Endothelial cell of umbilical vein (primary cell): ENCODE results near the gene GAB2. TPM values are rescaled to one million over a fixed set of nuclear protein-coding genes. Genes with fewer than 3 reads are reported as not detected.

Experiments
- BruUV-seq: library from RNA; stranded (reverse); fragments of 400-500 nt; replicated peaks from 2 replicates; lab custom pipeline; 2021; lab: Mats Ljungman, UMichigan
- CTCF ChIA-PET: fragments of 300-600, 350-600 bp; sonication (Branson Sonifier 250); formaldehyde crosslinking; loops from one replicate; lab custom pipeline; 2021; ENCODE audit warnings: antibody characterized with exemption, inconsistent platforms; lab: Charles Lee
- POLR2A ChIA-PET: fragments of 300-600, 350-600 bp; sonication (Branson Sonifier 250); formaldehyde crosslinking; loops from one replicate; lab custom pipeline; 2021; ENCODE audit warnings: antibody characterized with exemption, inconsistent platforms; lab: Charles Lee
- DNase-seq: peaks from one replicate; pipeline ENCODE4 v3.0.0-alpha.2; 2011; ENCODE audit warnings: low read depth, low spot score
- FAIRE-seq: peaks from 2 replicates; lab custom pipeline; 2011; peaks lifted over from hg19 to GRCh38; lab: Jason Lieb, UNC
- H2AFZ ChIP-seq: 2 replicates; pipeline ENCODE4 v1.6.0; 2012; ENCODE audit warnings: low read depth, low read length, control low read depth, inconsistent platforms
- H3K27ac ChIP-seq: 2 replicates; pipeline ENCODE4 v1.5.1; 2011; ENCODE audit warnings: low read depth, mild to moderate bottlenecking, control low read depth, low read length, moderate library complexity; ENCODE audit not compliant: insufficient read depth
- H3K27me3 ChIP-seq, 2 experiments: 2 replicates each; pipeline versions ENCODE4 v1.6.0 to v1.6.1; 2011; ENCODE audit warnings: low read length in 2 of 2, mixed read lengths in 1 of 2; ENCODE audit not compliant: control insufficient read depth in 2 of 2, insufficient read depth in 2 of 2
- H3K36me3 ChIP-seq, 2 experiments: 2 replicates in 1 of 2; 3 replicates in 1 of 2; pipeline ENCODE4 v1.5.1; 2011; ENCODE audit warnings: low read length in 2 of 2, mild to moderate bottlenecking in 1 of 2, moderate library complexity in 1 of 2; ENCODE audit not compliant: control insufficient read depth in 2 of 2, insufficient read depth in 2 of 2; ENCODE audit errors: extremely low read depth in 1 of 2
- H3K4me1 ChIP-seq: 3 replicates; pipeline ENCODE4 v1.5.1; 2011; ENCODE audit warnings: mild to moderate bottlenecking, low read length; ENCODE audit not compliant: control insufficient read depth, insufficient read depth; ENCODE audit errors: extremely low read depth
- H3K4me2 ChIP-seq: 2 replicates; pipeline ENCODE4 v1.6.1; 2011; ENCODE audit warnings: low read length, control low read depth, mixed read lengths; ENCODE audit not compliant: insufficient read depth
- H3K4me3 ChIP-seq, 3 experiments: fragments of 200-600 bp in 1 of 3; sonication (generic), shearing (Covaris generic) in 1 of 3; replicated peaks in 1 of 3; 2 replicates each; pipeline ENCODE4 v1.5.1; 2011 to 2016; ENCODE audit warnings: control low read depth in 3 of 3, low read length in 3 of 3, mild to moderate bottlenecking in 2 of 3, inconsistent platforms in 1 of 3, low read depth in 1 of 3, moderate library complexity in 1 of 3; ENCODE audit not compliant: insufficient read depth in 1 of 3
- H3K79me2 ChIP-seq: 2 replicates; pipeline ENCODE4 v1.6.0; 2012; ENCODE audit warnings: low read length, inconsistent platforms; ENCODE audit not compliant: control insufficient read depth, insufficient read depth
- H3K9ac ChIP-seq: replicated peaks from 2 replicates; pipeline ENCODE3; 2011; ENCODE audit warnings: low read length, control low read depth; ENCODE audit not compliant: insufficient read depth; ENCODE audit errors: extremely low read depth
- H3K9me1 ChIP-seq: replicated peaks from 3 replicates; pipeline ENCODE4 v1.6.0; 2011; ENCODE audit warnings: mild to moderate bottlenecking, low read length; ENCODE audit not compliant: control insufficient read depth, insufficient read depth; ENCODE audit errors: extremely low read depth
- H3K9me3 ChIP-seq: replicated peaks from 2 replicates; pipeline ENCODE4 v1.5.1; 2012; ENCODE audit warnings: low read length, inconsistent platforms; ENCODE audit not compliant: control insufficient read depth, insufficient read depth
- H4K20me1 ChIP-seq: replicated peaks from 2 replicates; pipeline ENCODE3; 2011; ENCODE audit warnings: mild to moderate bottlenecking, low read length; ENCODE audit not compliant: control insufficient read depth, insufficient read depth; ENCODE audit errors: extremely low read depth
- EZH2 ChIP-seq: IDR thresholded peaks from 2 replicates; pipeline ENCODE4 v1.6.1; 2012; ENCODE audit warnings: borderline replicate concordance, low read depth, mild to moderate bottlenecking, moderate library complexity, low read length, inconsistent platforms; ENCODE audit not compliant: severe bottlenecking
- FOS ChIP-seq: IDR thresholded peaks from 2 replicates; pipeline ENCODE4 v1.6.1; 2011; ENCODE audit warnings: mild to moderate bottlenecking, low read length, moderate library complexity, borderline replicate concordance; ENCODE audit not compliant: insufficient read depth
- GATA2 ChIP-seq: IDR thresholded peaks from 2 replicates; pipeline ENCODE4 v1.7.0; 2011; ENCODE audit warnings: low read depth, mild to moderate bottlenecking, moderate library complexity, mixed read lengths, low read length; ENCODE audit not compliant: insufficient read length, insufficient read depth
- JUN ChIP-seq: IDR thresholded peaks from 2 replicates; pipeline ENCODE4 v1.6.1; 2011; ENCODE audit warnings: borderline replicate concordance, low read depth; ENCODE audit not compliant: insufficient read length, insufficient read depth
- MYC ChIP-seq: IDR thresholded peaks from one replicate; pipeline ENCODE4 v1.6.1; 2011; ENCODE audit warnings: mild to moderate bottlenecking, low read depth, low read length
- POLR2A ChIP-seq: IDR thresholded peaks from 2 replicates; pipeline ENCODE4 v1.6.1; 2012; ENCODE audit warnings: low read depth, mild to moderate bottlenecking, control low read depth, low read length
- POLR2AphosphoS5 ChIP-seq: IDR thresholded peaks from 2 replicates; pipeline ENCODE4 v1.6.1; 2012; ENCODE audit warnings: low read depth, mild to moderate bottlenecking, control low read depth, low read length, moderate library complexity; ENCODE audit not compliant: insufficient read depth
- dilution Hi-C: fragments of 300-500 bp; cut with MboI; formaldehyde crosslinking; loops from one replicate; pipeline ENCODE4 v1.15.0; 2019; ENCODE audit warnings: low sequenced_read_pairs; ENCODE audit not compliant: extremely low pct_ligation_motif_present
- intact Hi-C: fragments of 100-400 bp; cut with micrococcal nuclease; formaldehyde crosslinking; loops from one replicate; pipeline ENCODE4 v1.10.0; 2022
- polyA plus RNA-seq, 4 experiments: library from polyadenylated mRNA; depleted of rRNA in 3 of 4; stranded (reverse) in 3 of 4; unstranded in 1 of 4; fragments of >200 nt; gene quantifications; 2 replicates each; pipeline versions ENCODE4 v1.2.1 to v1.2.3, GENCODE V29; 2011 to 2012; ENCODE audit warnings: missing spikeins in 1 of 4
- total RNA-seq: library from RNA; stranded (reverse); gene quantifications from 2 replicates; pipeline ENCODE4 v1.2.3, GENCODE V29; 2021
- TF ChIP-seq, protein P1 (sequence below): IDR thresholded peaks from 2 replicates; pipeline ENCODE4 v1.6.1; 2011; ENCODE audit not compliant: insufficient read depth, insufficient read length
- TF ChIP-seq, protein P2 (sequence below), 2 donors: IDR thresholded peaks; 1 replicate in 1 of 2; 2 replicates in 1 of 2; pipeline ENCODE4 v1.5.1; 2011; ENCODE audit warnings: low read length in 2 of 2, mild to moderate bottlenecking in 2 of 2, moderate library complexity in 2 of 2, control low read depth in 1 of 2, inconsistent platforms in 1 of 2, low read depth in 1 of 2; ENCODE audit not compliant: insufficient read depth in 1 of 2; ENCODE audit errors: extremely low read depth in 1 of 2

Gene GAB2
- total and polyA plus RNA-seq, 2 donors (not counting 3 experiments of a cell fraction or from before 2014, with no cell fraction given): 19.6 to 39.6 TPM

DNA sequence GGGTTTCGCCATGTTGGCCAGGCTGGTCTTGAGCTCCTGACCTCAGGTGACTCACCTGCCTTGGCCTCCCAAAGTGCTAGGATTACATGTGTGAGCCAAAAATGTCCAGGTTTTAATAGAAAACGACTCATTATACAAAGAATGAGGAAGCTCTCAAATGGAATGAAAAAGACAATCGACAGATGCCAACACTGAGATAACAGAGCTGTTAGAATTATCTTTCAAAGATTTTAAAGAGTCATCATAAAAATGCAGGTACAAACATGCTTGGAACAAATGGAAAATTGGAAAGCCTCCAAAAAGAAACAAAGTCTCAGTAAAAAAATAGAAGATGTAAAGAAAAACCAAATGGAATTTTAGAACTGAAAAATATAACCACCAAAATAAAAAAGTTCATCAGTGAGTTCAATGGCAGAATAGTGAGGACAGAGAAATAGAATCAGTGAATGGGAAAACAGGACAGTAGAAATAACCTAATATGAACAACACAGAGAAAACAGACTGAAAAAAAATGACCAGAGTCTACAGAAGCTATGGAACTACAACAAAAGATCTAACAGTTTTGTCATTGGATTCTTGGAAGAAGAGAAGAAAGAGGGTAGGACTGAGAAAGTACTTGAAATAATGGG lies 10.9 kb downstream of the GAB2 start:
- Histone ChIP-seq H3K9me1 (no peaks in the 10 kb centered on the region), H3K27me3 (no peaks in the 10 kb centered on the region), H4K20me1 (peaks cover 10% of the 10 kb centered on the region), H3K9ac (no peak overlapping the region), H2AFZ (no peak overlapping the region), H3K4me2 (no peak overlapping the region), H3K4me3 (no peak overlapping the region), H3K9me3 (no peaks in the 10 kb centered on the region), H3K79me2 (peaks cover 88% of the 10 kb centered on the region), H3K27ac (no peak overlapping the region), H3K4me1 (no peaks in the 10 kb centered on the region), H3K36me3 (no peaks in the 10 kb centered on the region)
- dilution Hi-C loops (no loop called here), intact Hi-C loops (no loop called here)
- FAIRE-seq (no peak), DNase-seq (no peak)
- no peak for TF ChIP-seq MYC
- no peak for TF ChIP-seq JUN
- no peak for TF ChIP-seq POLR2A
- no peak for TF ChIP-seq GATA2
- TF ChIP-seq, protein P1, sequence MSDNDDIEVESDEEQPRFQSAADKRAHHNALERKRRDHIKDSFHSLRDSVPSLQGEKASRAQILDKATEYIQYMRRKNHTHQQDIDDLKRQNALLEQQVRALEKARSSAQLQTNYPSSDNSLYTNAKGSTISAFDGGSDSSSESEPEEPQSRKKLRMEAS: no peak
- TF ChIP-seq FOS: no peak
- TF ChIP-seq POLR2AphosphoS5: no peak
- TF ChIP-seq, protein P2, sequence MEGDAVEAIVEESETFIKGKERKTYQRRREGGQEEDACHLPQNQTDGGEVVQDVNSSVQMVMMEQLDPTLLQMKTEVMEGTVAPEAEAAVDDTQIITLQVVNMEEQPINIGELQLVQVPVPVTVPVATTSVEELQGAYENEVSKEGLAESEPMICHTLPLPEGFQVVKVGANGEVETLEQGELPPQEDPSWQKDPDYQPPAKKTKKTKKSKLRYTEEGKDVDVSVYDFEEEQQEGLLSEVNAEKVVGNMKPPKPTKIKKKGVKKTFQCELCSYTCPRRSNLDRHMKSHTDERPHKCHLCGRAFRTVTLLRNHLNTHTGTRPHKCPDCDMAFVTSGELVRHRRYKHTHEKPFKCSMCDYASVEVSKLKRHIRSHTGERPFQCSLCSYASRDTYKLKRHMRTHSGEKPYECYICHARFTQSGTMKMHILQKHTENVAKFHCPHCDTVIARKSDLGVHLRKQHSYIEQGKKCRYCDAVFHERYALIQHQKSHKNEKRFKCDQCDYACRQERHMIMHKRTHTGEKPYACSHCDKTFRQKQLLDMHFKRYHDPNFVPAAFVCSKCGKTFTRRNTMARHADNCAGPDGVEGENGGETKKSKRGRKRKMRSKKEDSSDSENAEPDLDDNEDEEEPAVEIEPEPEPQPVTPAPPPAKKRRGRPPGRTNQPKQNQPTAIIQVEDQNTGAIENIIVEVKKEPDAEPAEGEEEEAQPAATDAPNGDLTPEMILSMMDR (IDR thresholded peaks at IDR 0.05; ENCODE audit: extremely low read depth in 1 of 2, insufficient read depth in 1 of 2, low read depth in 1 of 2, low read length in 2 of 2): no peak
- no peak for TF ChIP-seq EZH2
- BruUV-seq: no TSS peak
- ChIA-PET POLR2A (no interaction called here), CTCF (interaction anchor here (1.3 kb wide), 1 partner anchor 158 kb away, joined by 3 read pairs; no protein-coding TSS in a partner anchor)
